Esophagus squamous epithelium (tissue), 4 donors: ENCODE data around the gene STAP2.

Experiments used
- POLR2A ChIP-seq, 4 donors: fragments of 450-650 bp; IDR thresholded peaks; one replicate each; pipeline ENCODE4 v1.6.1; 2017; ENCODE audit warnings: antibody characterized with exemption in 4 of 4, mild to moderate bottlenecking in 4 of 4, moderate library complexity in 3 of 4
- TF ChIP-seq, protein P1 (sequence below), 6 experiments: fragments of 450-650 bp in 4 of 6; fragments of 200-600 bp in 2 of 6; sonication (generic) in 2 of 6; IDR thresholded peaks; one replicate each; pipeline ENCODE4 v1.5.1; 2016 to 2019; ENCODE audit warnings: antibody characterized with exemption in 6 of 6, mild to moderate bottlenecking in 4 of 6, moderate library complexity in 4 of 6

DNA sequence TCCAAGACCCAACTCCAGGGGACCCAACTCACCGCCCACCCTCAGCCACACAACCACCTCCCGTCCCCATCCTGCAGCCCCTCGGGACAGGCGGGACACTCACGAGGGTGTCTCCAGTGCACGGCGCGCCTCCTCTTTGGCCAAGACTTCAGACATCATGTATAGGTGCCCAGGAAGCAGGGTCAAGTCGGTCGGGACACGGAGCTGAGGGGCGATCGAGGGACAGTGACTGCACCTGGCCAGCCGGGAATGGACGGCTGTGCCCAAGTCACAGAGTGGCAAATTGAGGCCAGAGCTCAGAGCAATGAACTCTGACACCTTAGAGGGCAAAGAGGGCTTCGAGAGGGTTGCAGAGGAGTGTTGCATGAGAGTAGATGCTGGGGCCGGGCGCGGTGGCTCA lies 8.8 kb downstream of the STAP2 start:
- TF ChIP-seq, protein P1, sequence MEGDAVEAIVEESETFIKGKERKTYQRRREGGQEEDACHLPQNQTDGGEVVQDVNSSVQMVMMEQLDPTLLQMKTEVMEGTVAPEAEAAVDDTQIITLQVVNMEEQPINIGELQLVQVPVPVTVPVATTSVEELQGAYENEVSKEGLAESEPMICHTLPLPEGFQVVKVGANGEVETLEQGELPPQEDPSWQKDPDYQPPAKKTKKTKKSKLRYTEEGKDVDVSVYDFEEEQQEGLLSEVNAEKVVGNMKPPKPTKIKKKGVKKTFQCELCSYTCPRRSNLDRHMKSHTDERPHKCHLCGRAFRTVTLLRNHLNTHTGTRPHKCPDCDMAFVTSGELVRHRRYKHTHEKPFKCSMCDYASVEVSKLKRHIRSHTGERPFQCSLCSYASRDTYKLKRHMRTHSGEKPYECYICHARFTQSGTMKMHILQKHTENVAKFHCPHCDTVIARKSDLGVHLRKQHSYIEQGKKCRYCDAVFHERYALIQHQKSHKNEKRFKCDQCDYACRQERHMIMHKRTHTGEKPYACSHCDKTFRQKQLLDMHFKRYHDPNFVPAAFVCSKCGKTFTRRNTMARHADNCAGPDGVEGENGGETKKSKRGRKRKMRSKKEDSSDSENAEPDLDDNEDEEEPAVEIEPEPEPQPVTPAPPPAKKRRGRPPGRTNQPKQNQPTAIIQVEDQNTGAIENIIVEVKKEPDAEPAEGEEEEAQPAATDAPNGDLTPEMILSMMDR (IDR thresholded peaks at IDR 0.05): no peak
- no peak for TF ChIP-seq POLR2A (IDR thresholded peaks at IDR 0.05)
